ENCODE measurements around the gene RNF220. TPM values are rescaled to one million over a fixed set of nuclear protein-coding genes. Genes with fewer than 3 reads are reported as not detected.
A peak's percentile ranks its signal among the peaks of the same experiment; 100 is the strongest.

RNF220 gene
- total and polyA plus RNA-seq, 8 donors: 50.8 to 108 (median 91.3) TPM

GRCh38 chr1:44390277-44390676 lies 14.8 kb upstream of the RNF220 start:
- DNase-seq: no peak

GRCh38 chr1:44401256-44402228 lies 3.5 kb upstream of the RNF220 start:
- DNase-seq (no peak), ATAC-seq (no peak)
- no peak overlapping the region for H3K27ac ChIP-seq
- no peaks in the 10 kb centered on the region for H3K9me3 ChIP-seq
- H3K36me3 ChIP-seq: no peaks in the 10 kb centered on the region
- H3K27me3 ChIP-seq: peaks cover 50 to 90% of the 10 kb centered on the region in 2 donors
- no peak overlapping the region for H3K4me3 ChIP-seq
- no peak for TF ChIP-seq CTCF (IDR thresholded peaks at IDR 0.05)
- H3K4me1 ChIP-seq: peaks cover 12 to 21% of the 10 kb centered on the region in 2 donors
- intact Hi-C loops (cut with DNase I): no loop called here

More at GRCh38 chr1:44390277-44390676, 14.8 kb upstream of the RNF220 start:
- peaks cover 0 to 44% of the 10 kb centered on the region in 2 donors for H3K27me3 ChIP-seq
- H3K36me3 ChIP-seq: no peaks in the 10 kb centered on the region
- ATAC-seq: no peak
- H3K9me3 ChIP-seq: no peaks in the 10 kb centered on the region
- H3K4me1 ChIP-seq: no peaks in the 10 kb centered on the region
- no peak for TF ChIP-seq CTCF (IDR thresholded peaks at IDR 0.05)
- intact Hi-C loops (cut with DNase I): no loop called here
- H3K27ac ChIP-seq: no peak overlapping the region
- no peak overlapping the region for H3K4me3 ChIP-seq

- peak in 2 of 4 donors; percentile 35 to 86 for DNase-seq
- intact Hi-C loops (cut with DNase I): no loop called here
- no peak for TF ChIP-seq CTCF (IDR thresholded peaks at IDR 0.05)
These were observed 1.0 kb downstream of the RNF220 start for GRCh38 chr1:44405798-44406736.

GRCh38 chr1:44406737-44407429 lies 1.8 kb downstream of the RNF220 start:
- DNase-seq (peak in 2 of 4 donors; percentile 32 to 83), ATAC-seq (peak; percentile 13)
- Histone ChIP-seq H3K27ac (no peak overlapping the region), H3K27me3 (peaks cover 89 to 100% of the 10 kb centered on the region in 2 donors), H3K4me3 (peak overlapping the region; percentile 5 to 41), H3K9me3 (no peaks in the 10 kb centered on the region), H3K4me1 (peaks cover 20 to 49% of the 10 kb centered on the region in 2 donors), H3K36me3 (no peaks in the 10 kb centered on the region)
- no peak for TF ChIP-seq CTCF (IDR thresholded peaks at IDR 0.05)
- intact Hi-C loops (cut with DNase I): no loop called here

More at GRCh38 chr1:44405798-44406736, 1.0 kb downstream of the RNF220 start:
- Histone ChIP-seq H3K4me3 (peak overlapping the region; percentile 27 to 41), H3K9me3 (no peaks in the 10 kb centered on the region), H3K27me3 (peaks cover 83 to 100% of the 10 kb centered on the region in 2 donors), H3K4me1 (peaks cover 20 to 49% of the 10 kb centered on the region in 2 donors), H3K36me3 (no peaks in the 10 kb centered on the region), H3K27ac (no peak overlapping the region)
- peak; percentile 68 for ATAC-seq
